Measurements from ENCODE around the gene CEBPZOS. TPM values are rescaled to one million over a fixed set of nuclear protein-coding genes. Genes with fewer than 3 reads are reported as not detected.

Gene CEBPZOS
- total and polyA plus RNA-seq, 12 donors: 27.3 to 190 (median 60.3) TPM

- ATAC-seq: peak in 6 of 8 donors; percentile 51 to 89 (median 78)
- Histone ChIP-seq H3K27me3 (no peaks in the 10 kb centered on the region), H3K9me3 (no peaks in the 10 kb centered on the region), H3K4me1 (peaks cover 0 to 19% (median 5%) of the 10 kb centered on the region in 9 donors), H3K4me3 (peak overlapping the region in 1 of 10 donors; percentile 0), H3K27ac (peak overlapping the region in 7 of 10 donors; percentile 6 to 27 (median 16)), H3K36me3 (peaks cover 0 to 100% (median 38%) of the 10 kb centered on the region in 9 donors)
- DNase-seq: no peak
- 46 to 50% methylated on average over 4 of the region's 4 CpGs for WGBS, 2 donors
- intact Hi-C loops (cut with DNase I): no loop called here
- TF ChIP-seq CTCF (IDR thresholded peaks at IDR 0.05): no peak
Measured at GRCh38 chr2:37244017-37244416, 47.7 kb downstream of the CEBPZOS start.

GRCh38 chr2:37244755-37245154 lies 48.5 kb downstream of the CEBPZOS start:
- TF ChIP-seq CTCF (IDR thresholded peaks at IDR 0.05): no peak
- Histone ChIP-seq H3K4me1 (peaks cover 0 to 19% (median 5%) of the 10 kb centered on the region in 9 donors), H3K27ac (peak overlapping the region in 2 of 10 donors; percentile 9 to 24), H3K27me3 (no peaks in the 10 kb centered on the region), H3K36me3 (peaks cover 0 to 100% (median 34%) of the 10 kb centered on the region in 9 donors), H3K4me3 (no peak overlapping the region), H3K9me3 (no peaks in the 10 kb centered on the region)
- WGBS, 2 donors: 68 to 85% methylated on average over 3 of the region's 3 CpGs
- intact Hi-C loops (cut with DNase I): no loop called here
- DNase-seq: no peak
- ATAC-seq: no peak

GRCh38 chr2:37246205-37246604 lies 49.9 kb downstream of the CEBPZOS start:
- peaks cover 0 to 19% (median 5%) of the 10 kb centered on the region in 9 donors for H3K4me1 ChIP-seq
- H3K36me3 ChIP-seq: peaks cover 0 to 100% (median 30%) of the 10 kb centered on the region in 9 donors
- H3K9me3 ChIP-seq: no peaks in the 10 kb centered on the region
- H3K27me3 ChIP-seq: no peaks in the 10 kb centered on the region
- no peak overlapping the region for H3K4me3 ChIP-seq
- intact Hi-C loops (cut with DNase I): no loop called here
- TF ChIP-seq CTCF (IDR thresholded peaks at IDR 0.05): no peak
- no peak overlapping the region for H3K27ac ChIP-seq
- DNase-seq: no peak
- ATAC-seq: no peak

- no peak overlapping the region for H3K27ac ChIP-seq
- H3K36me3 ChIP-seq: peaks cover 0 to 100% (median 40%) of the 10 kb centered on the region in 9 donors
Measured at GRCh38 chr2:37250869-37251740, 54.8 kb downstream of the CEBPZOS start.

More at GRCh38 chr2:37250869-37251740, 54.8 kb downstream of the CEBPZOS start:
- Histone ChIP-seq H3K4me1 (no peaks in the 10 kb centered on the region), H3K27me3 (no peaks in the 10 kb centered on the region), H3K9me3 (no peaks in the 10 kb centered on the region), H3K4me3 (no peak overlapping the region)
- intact Hi-C loops (cut with DNase I): no loop called here
- DNase-seq (no peak), ATAC-seq (no peak)
- TF ChIP-seq CTCF (IDR thresholded peaks at IDR 0.05): no peak
- 63 to 76% methylated on average over 5 of the region's 5 CpGs for WGBS, 2 donors

Other genes starting within 250 kb of the CEBPZOS start
- gene STRN, start 230.0 kb upstream of the CEBPZOS start, total RNA-seq: 100 to 1,000 TPM in 2 of 10 donors, 10 to 100 TPM in 8; 37.0 to 102 (median 67.8) TPM
- 10 to 100 TPM in 1 of 2 donors, 1 to 10 TPM in 1; 8.6 to 12.2 TPM for gene STRN, start 230.0 kb upstream of the CEBPZOS start, polyA plus RNA-seq
- gene HEATR5B, start 112.1 kb upstream of the CEBPZOS start, total RNA-seq: 10 to 100 TPM; 14.7 to 27.4 (median 18.2) TPM
- gene HEATR5B, start 112.1 kb upstream of the CEBPZOS start, polyA plus RNA-seq: 10 to 100 TPM in 1 of 2 donors, 1 to 10 TPM in 1; 3.7 to 10.6 TPM
- 1 to 10 TPM; 3.9 to 6.1 (median 5.7) TPM for gene GPATCH11, start 112.0 kb upstream of the CEBPZOS start, total RNA-seq
- 1 to 10 TPM; 2.6 to 4.0 TPM for gene GPATCH11, start 112.0 kb upstream of the CEBPZOS start, polyA plus RNA-seq
- 10 to 100 TPM; 18.6 to 31.1 (median 24.2) TPM for gene EIF2AK2, start 39.5 kb upstream of the CEBPZOS start, total RNA-seq
- 1 to 10 TPM; 2.4 to 5.7 TPM for gene EIF2AK2, start 39.5 kb upstream of the CEBPZOS start, polyA plus RNA-seq
- not detected for gene SULT6B1, start 7.8 kb upstream of the CEBPZOS start, total RNA-seq
- gene SULT6B1, start 7.8 kb upstream of the CEBPZOS start, polyA plus RNA-seq: not detected
- gene CEBPZ, start 35.1 kb downstream of the CEBPZOS start, total RNA-seq: 10 to 100 TPM; 22.4 to 35.0 (median 27.2) TPM
- gene CEBPZ, start 35.1 kb downstream of the CEBPZOS start, polyA plus RNA-seq: 10 to 100 TPM; 32.6 to 42.9 TPM
- 10 to 100 TPM; 21.3 to 30.5 (median 26.8) TPM for gene NDUFAF7, start 35.2 kb downstream of the CEBPZOS start, total RNA-seq
- 10 to 100 TPM; 13.1 to 23.3 TPM for gene NDUFAF7, start 35.2 kb downstream of the CEBPZOS start, polyA plus RNA-seq
- 10 to 100 TPM in 9 of 10 donors, 1 to 10 TPM in 1; 9.3 to 21.6 (median 13.2) TPM for gene PRKD3, start 128.3 kb downstream of the CEBPZOS start, total RNA-seq
- 1 to 10 TPM; 4.4 to 7.0 TPM for gene PRKD3, start 128.3 kb downstream of the CEBPZOS start, polyA plus RNA-seq
- gene QPCT, start 148.1 kb downstream of the CEBPZOS start, total RNA-seq: 1 to 10 TPM in 8 of 10 donors, under 1 TPM in 2; 0.54 to 8.1 (median 2.4) TPM
- 1 to 10 TPM in 1 of 2 donors, under 1 TPM in 1; 0.95 to 3.5 TPM for gene QPCT, start 148.1 kb downstream of the CEBPZOS start, polyA plus RNA-seq

Measured in heart right ventricle (tissue), 16 donors.